AG04449 (cell line): ENCODE results near the gene FKRP.

Experiments used
- CTCF ChIA-PET: fragments of 350-600 bp; formaldehyde crosslinking; extraction: SDS; loops from one replicate; lab custom pipeline; 2021; ENCODE audit warnings: antibody characterized with exemption; lab: Yijun Ruan, JAX
- POLR2A ChIA-PET: fragments of 400-600, 350-600 bp; formaldehyde crosslinking; extraction: SDS; loops from one replicate; lab custom pipeline; 2020; ENCODE audit warnings: antibody characterized with exemption, inconsistent platforms; lab: Yijun Ruan, JAX
- DNase-seq: peaks from one replicate; pipeline ENCODE4 v3.0.0-alpha.2; 2010; ENCODE audit warnings: low read depth, low spot score
- H3K4me3 ChIP-seq: 2 replicates; pipeline ENCODE4 v1.5.1; 2011; ENCODE audit warnings: low read depth, mild to moderate bottlenecking, control low read depth, low read length
- CTCF ChIP-seq: IDR thresholded peaks from one replicate; pipeline ENCODE4 v1.5.1; 2011; ENCODE audit warnings: mild to moderate bottlenecking, moderate library complexity, low read length, control low read depth, inconsistent platforms; ENCODE audit not compliant: insufficient read depth; ENCODE audit errors: missing control alignments

FKRP gene

GRCh38 chr19:46718934-46719622, 26.8 kb upstream of the FKRP start:
- ChIA-PET POLR2A (no interaction called here), CTCF (interaction anchor here (1.1 to 1.8 kb wide), 4 partner anchors 10 to 102 kb away, joined by 3 to 11 read pairs (median 4); no protein-coding TSS in a partner anchor)
- no peak for DNase-seq
- no peak overlapping the region for H3K4me3 ChIP-seq
- TF ChIP-seq CTCF: no peak

GRCh38 chr19:46719629-46720502, 26.0 kb upstream of the FKRP start:
- TF ChIP-seq CTCF: no peak
- H3K4me3 ChIP-seq: no peak overlapping the region
- DNase-seq: no peak
- CTCF ChIA-PET: interaction anchor here (1.7 to 1.8 kb wide), 3 partner anchors 9 to 14 kb away, joined by 4 to 11 read pairs (median 4); no protein-coding TSS in a partner anchor
- POLR2A ChIA-PET: no interaction called here

GRCh38 chr19:46720503-46721239, 25.2 kb upstream of the FKRP start:
- DNase-seq: no peak
- CTCF ChIA-PET: interaction anchor here (1.1 to 1.8 kb wide), 5 partner anchors 8 to 81 kb away, joined by 3 to 11 read pairs (median 4); no protein-coding TSS in a partner anchor
- POLR2A ChIA-PET: no interaction called here
- no peak overlapping the region for H3K4me3 ChIP-seq
- no peak for TF ChIP-seq CTCF

GRCh38 chr19:46721269-46722003, 24.4 kb upstream of the FKRP start:
- no peak for DNase-seq
- no peak overlapping the region for H3K4me3 ChIP-seq
- CTCF ChIA-PET: interaction anchor here (1.1 to 1.4 kb wide), 3 partner anchors 9 to 82 kb away, joined by 3 to 6 read pairs (median 4); no protein-coding TSS in a partner anchor
- POLR2A ChIA-PET: no interaction called here
- peak; percentile 5 for TF ChIP-seq CTCF

GRCh38 chr19:46722004-46722380, 23.9 kb upstream of the FKRP start:
- no peak for TF ChIP-seq CTCF
- CTCF ChIA-PET: interaction anchor here (1.1 to 1.4 kb wide), 2 partner anchors 9 to 82 kb away, joined by 4 to 6 read pairs; no protein-coding TSS in a partner anchor

More at GRCh38 chr19:46722004-46722380, 23.9 kb upstream of the FKRP start:
- POLR2A ChIA-PET: no interaction called here
- no peak for DNase-seq
- H3K4me3 ChIP-seq: no peak overlapping the region
